H1 (cell line): ENCODE data around the gene MTX2.

Experiments
- CEBPB ChIP-seq: IDR thresholded peaks from 2 replicates; pipeline ENCODE4 v1.6.1; 2012; ENCODE audit warnings: low read depth, low read length
- CHD2 ChIP-seq: IDR thresholded peaks from 2 replicates; pipeline ENCODE4 v1.6.1; 2012; ENCODE audit warnings: low read length, improper control_type of control experiment
- CTCF ChIP-seq, 3 experiments: IDR thresholded peaks; 1 replicate in 2 of 3; 2 replicates in 1 of 3; pipeline versions ENCODE4 v1.5.1 to v1.6.1; 2011; ENCODE audit warnings: low read length in 3 of 3, mild to moderate bottlenecking in 3 of 3, inconsistent platforms in 2 of 3, low read depth in 1 of 3, moderate library complexity in 1 of 3; ENCODE audit not compliant: insufficient read depth in 1 of 3; ENCODE audit errors: control extremely low read depth in 1 of 3
- EP300 ChIP-seq, 2 experiments: IDR thresholded peaks; 1 replicate in 1 of 2; 2 replicates in 1 of 2; pipeline ENCODE4 v1.6.1; 2011 to 2012; ENCODE audit warnings: low read depth in 2 of 2, low read length in 2 of 2, mild to moderate bottlenecking in 2 of 2, borderline replicate concordance in 1 of 2, inconsistent platforms in 1 of 2, moderate library complexity in 1 of 2
- JUN ChIP-seq: IDR thresholded peaks from 2 replicates; pipeline ENCODE4 v1.6.1; 2011; ENCODE audit warnings: low read depth, mild to moderate bottlenecking, improper control_type of control experiment, low read length
- POLR2AphosphoS5 ChIP-seq: IDR thresholded peaks from 2 replicates; pipeline ENCODE4 v1.6.1; 2011; ENCODE audit warnings: low read depth, low read length
- SIN3A ChIP-seq, 2 experiments: IDR thresholded peaks in 1 of 2; conservative IDR thresholded peaks in 1 of 2; 2 replicates each; pipeline ENCODE4 v1.6.1; 2011 to 2012; ENCODE audit warnings: low read length in 2 of 2, improper control_type of control experiment in 1 of 2, low read depth in 1 of 2, mild to moderate bottlenecking in 1 of 2
- SP1 ChIP-seq: IDR thresholded peaks from 2 replicates; pipeline ENCODE4 v1.6.1; 2011; ENCODE audit warnings: low read depth, low read length
- SRF ChIP-seq: IDR thresholded peaks from 2 replicates; pipeline ENCODE4 v1.6.1; 2011; ENCODE audit warnings: mild to moderate bottlenecking, low read depth, low read length, moderate library complexity
- TAF1 ChIP-seq: IDR thresholded peaks from 2 replicates; pipeline ENCODE4 v1.6.1; 2011; ENCODE audit warnings: mild to moderate bottlenecking, low read depth, low read length
- ZNF274 ChIP-seq: IDR thresholded peaks from 2 replicates; pipeline ENCODE4 v1.7.0; 2012; ENCODE audit warnings: low read length, borderline replicate concordance; ENCODE audit errors: extremely low read depth

GRCh38 chr2:176297067-176297466 is 27.8 kb downstream of the MTX2 start:
- TF ChIP-seq SRF (no peak), POLR2AphosphoS5 (no peak), JUN (no peak), CTCF (IDR thresholded peaks at IDR 0.05; ENCODE audit: control extremely low read depth in 1 of 3, insufficient read depth in 1 of 3, low read depth in 1 of 3, low read length in 3 of 3) (no peak), TAF1 (no peak), SIN3A (conservative IDR thresholded peaks at IDR 0.05 in 1 of 2, IDR thresholded peaks at IDR 0.05 in 1 of 2; ENCODE audit: low read depth in 1 of 2, low read length in 2 of 2) (no peak), CHD2 (no peak), CEBPB (no peak), ZNF274 (no peak), EP300 (IDR thresholded peaks at IDR 0.05; ENCODE audit: borderline replicate concordance in 1 of 2, low read depth in 2 of 2, low read length in 2 of 2) (no peak), SP1 (no peak)
